ENCODE data around the gene SPTBN4. TPM values are rescaled to one million over a fixed set of nuclear protein-coding genes. Genes with fewer than 3 reads are reported as not detected.
A peak's percentile ranks its signal among the peaks of the same experiment; 100 is the strongest.

Gene SPTBN4
- total RNA-seq, 1 experiment from 2014 or later: 0.82 TPM

- no peak overlapping the region for H3K4me3 ChIP-seq (ENCODE audit: low read depth, low read length)
- intact Hi-C loops (cut with micrococcal nuclease; ENCODE audit: unreplicated experiment): no loop called here
- ChIA-PET CTCF (interaction anchor here (0.6 to 2.4 kb wide), 3 partner anchors 8 to 21 kb away, joined by 3 to 17 read pairs (median 10); no protein-coding TSS in a partner anchor), POLR2A (interaction anchor here (0.6 kb wide), 1 partner anchor 157 kb away, joined by 4 read pairs; the partner anchor contains the start of gene AKT2)
- H3K27me3 ChIP-seq (replicated peaks; ENCODE audit: control insufficient read depth, insufficient read depth, low read length): no peaks in the 10 kb centered on the region
- H3K9me3 ChIP-seq: no peaks in the 10 kb centered on the region
- TF ChIP-seq, protein P1, sequence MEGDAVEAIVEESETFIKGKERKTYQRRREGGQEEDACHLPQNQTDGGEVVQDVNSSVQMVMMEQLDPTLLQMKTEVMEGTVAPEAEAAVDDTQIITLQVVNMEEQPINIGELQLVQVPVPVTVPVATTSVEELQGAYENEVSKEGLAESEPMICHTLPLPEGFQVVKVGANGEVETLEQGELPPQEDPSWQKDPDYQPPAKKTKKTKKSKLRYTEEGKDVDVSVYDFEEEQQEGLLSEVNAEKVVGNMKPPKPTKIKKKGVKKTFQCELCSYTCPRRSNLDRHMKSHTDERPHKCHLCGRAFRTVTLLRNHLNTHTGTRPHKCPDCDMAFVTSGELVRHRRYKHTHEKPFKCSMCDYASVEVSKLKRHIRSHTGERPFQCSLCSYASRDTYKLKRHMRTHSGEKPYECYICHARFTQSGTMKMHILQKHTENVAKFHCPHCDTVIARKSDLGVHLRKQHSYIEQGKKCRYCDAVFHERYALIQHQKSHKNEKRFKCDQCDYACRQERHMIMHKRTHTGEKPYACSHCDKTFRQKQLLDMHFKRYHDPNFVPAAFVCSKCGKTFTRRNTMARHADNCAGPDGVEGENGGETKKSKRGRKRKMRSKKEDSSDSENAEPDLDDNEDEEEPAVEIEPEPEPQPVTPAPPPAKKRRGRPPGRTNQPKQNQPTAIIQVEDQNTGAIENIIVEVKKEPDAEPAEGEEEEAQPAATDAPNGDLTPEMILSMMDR (IDR thresholded peaks at IDR 0.05; ENCODE audit: insufficient read depth in 1 of 2, low read depth in 1 of 2, low read length in 1 of 2, severe bottlenecking in 1 of 2, unreplicated experiment in 1 of 2): no peak
- peaks cover 5% of the 10 kb centered on the region for H3K36me3 ChIP-seq (ENCODE audit: control insufficient read depth, insufficient read depth, low read length)
- peaks cover 9% of the 10 kb centered on the region for H3K4me1 Mint-ChIP-seq (ENCODE audit: low read depth, unreplicated experiment)
- H3K36me3 Mint-ChIP-seq (ENCODE audit: insufficient read depth, unreplicated experiment): peaks cover 68% of the 10 kb centered on the region
- no TSS peak for BruUV-seq (replicated peaks)
- no peaks in the 10 kb centered on the region for H3K9me3 Mint-ChIP-seq (ENCODE audit: unreplicated experiment)
- peak overlapping the region; percentile 97 for H3K4me3 Mint-ChIP-seq (ENCODE audit: unreplicated experiment)
- H3K4me1 ChIP-seq: peaks cover 23% of the 10 kb centered on the region
- no peaks in the 10 kb centered on the region for H3K27me3 Mint-ChIP-seq (ENCODE audit: insufficient read depth, unreplicated experiment)
- no peak overlapping the region for H3K27ac Mint-ChIP-seq (ENCODE audit: unreplicated experiment)
- no peak for DNase-seq
Measured at GRCh38 chr19:40441719-40442253, 25.0 kb upstream of the SPTBN4 start.

DNA sequence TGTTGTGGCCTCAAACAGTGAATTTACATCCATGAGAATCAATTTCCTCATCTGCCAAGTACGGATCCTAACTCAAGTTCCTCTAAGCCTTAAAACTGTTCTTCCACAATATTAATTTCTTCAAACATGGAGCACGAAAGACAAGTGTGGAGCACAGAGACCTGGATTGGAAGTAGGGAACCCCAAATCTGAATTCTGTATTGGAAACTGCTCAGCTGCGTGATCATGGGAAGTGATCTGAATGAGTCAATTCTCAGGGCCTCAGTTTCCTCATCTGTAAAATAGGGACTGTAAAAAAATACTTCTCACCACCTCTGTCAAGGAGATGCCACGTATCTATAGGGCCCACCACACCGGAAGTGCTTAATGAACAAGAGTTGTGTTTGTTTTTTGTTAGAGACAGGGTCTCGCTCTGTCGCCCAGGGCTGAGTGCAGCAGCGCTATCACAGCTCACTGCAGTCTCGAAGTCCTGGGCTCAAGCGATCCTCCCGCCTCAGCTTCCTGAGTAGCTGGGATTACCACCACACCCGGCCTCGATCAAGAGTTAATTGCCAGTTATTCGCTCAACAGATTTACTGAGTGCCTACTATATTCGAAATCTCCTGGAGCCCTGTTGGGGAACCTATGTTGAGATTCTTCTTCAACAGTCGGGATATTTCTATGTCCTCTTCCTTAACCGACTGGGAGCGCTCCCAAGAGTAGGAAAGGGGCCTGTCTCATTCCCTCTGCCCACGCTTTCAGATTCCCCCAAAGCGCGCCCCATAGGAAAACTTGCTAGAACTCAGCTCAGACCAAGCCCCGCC is 24.3 kb upstream of the SPTBN4 start:
- TF ChIP-seq, protein P1 (IDR thresholded peaks at IDR 0.05; ENCODE audit: insufficient read depth in 1 of 2, low read depth in 1 of 2, low read length in 1 of 2, severe bottlenecking in 1 of 2, unreplicated experiment in 1 of 2): no peak
- Mint-ChIP-seq H3K27me3 (ENCODE audit: insufficient read depth, unreplicated experiment) (no peaks in the 10 kb centered on the region), H3K4me3 (ENCODE audit: unreplicated experiment) (peak overlapping the region; percentile 97), H3K4me1 (ENCODE audit: low read depth, unreplicated experiment) (peaks cover 9% of the 10 kb centered on the region), H3K36me3 (ENCODE audit: insufficient read depth, unreplicated experiment) (peaks cover 67% of the 10 kb centered on the region), H3K27ac (ENCODE audit: unreplicated experiment) (peak overlapping the region; percentile 98), H3K9me3 (ENCODE audit: unreplicated experiment) (no peaks in the 10 kb centered on the region)
- BruUV-seq (replicated peaks): no TSS peak
- peaks cover 23% of the 10 kb centered on the region for H3K4me1 ChIP-seq
- ChIA-PET CTCF (interaction anchor here (1.0 to 2.4 kb wide), 7 partner anchors 9 to 81 kb away, joined by 4 to 17 read pairs (median 10); partner anchors contain the start of genes BLVRB and SERTAD1), POLR2A (interaction anchor here (0.6 to 2.6 kb wide), 13 partner anchors 9 to 820 kb away, joined by 3 to 56 read pairs (median 10); partner anchors contain the start of genes ACTMAP, AKT2, BLVRB and COQ8B)
- H3K9me3 ChIP-seq: no peaks in the 10 kb centered on the region
- H3K36me3 ChIP-seq (ENCODE audit: control insufficient read depth, insufficient read depth, low read length): peaks cover 5% of the 10 kb centered on the region
- H3K27me3 ChIP-seq (replicated peaks; ENCODE audit: control insufficient read depth, insufficient read depth, low read length): no peaks in the 10 kb centered on the region
- DNase-seq: no peak
- H3K4me3 ChIP-seq (ENCODE audit: low read depth, low read length): peak overlapping the region; percentile 49
- intact Hi-C loops (cut with micrococcal nuclease; ENCODE audit: unreplicated experiment): loop anchor here (1.0 kb wide), 4 partner anchors 9 to 94 kb away; partner anchors contain the start of genes BLVRB, C19orf47 and PLD3
